GM23338 (cell line): ENCODE measurements around the gene DENND2A.

ENCODE experiments used
- CREB1 ChIP-seq: fragments of 250-450 bp; sonication (Bioruptor Pico); IDR thresholded peaks from 2 replicates; pipeline ENCODE4 v1.5.0; 2020; ENCODE audit warnings: low read depth, mild to moderate bottlenecking, moderate library complexity
- CTCF ChIP-seq, 2 experiments: fragments of 200-600 bp in 1 of 2; sonication (generic) in 1 of 2; conservative IDR thresholded peaks; 2 replicates each; pipeline versions ENCODE4 v1.5.1 to v1.6.1; 2016 to 2017; ENCODE audit warnings: antibody characterized with exemption in 2 of 2, low read depth in 2 of 2, mild to moderate bottlenecking in 2 of 2, moderate library complexity in 1 of 2
- EZH2 ChIP-seq: fragments of 200-600 bp; sonication (generic); IDR thresholded peaks from one replicate; pipeline ENCODE4 v1.8.0; 2017; ENCODE audit warnings: antibody characterized with exemption, mild to moderate bottlenecking, low read depth; ENCODE audit not compliant: unreplicated experiment
- EZH2phosphoT487 ChIP-seq: fragments of 200-600 bp; sonication (generic); IDR thresholded peaks from one replicate; pipeline ENCODE4 v1.8.1; 2018; ENCODE audit warnings: antibody characterized with exemption; ENCODE audit not compliant: unreplicated experiment
- JUNB ChIP-seq: IDR thresholded peaks from one replicate; pipeline ENCODE4 v1.6.1; 2016; ENCODE audit warnings: antibody characterized with exemption; ENCODE audit not compliant: unreplicated experiment
- POLR2AphosphoS5 ChIP-seq: IDR thresholded peaks from 2 replicates; pipeline ENCODE4 v1.6.1; 2016; ENCODE audit warnings: antibody characterized with exemption, low read depth
- ZNF331 ChIP-seq: fragments of 250-450 bp; sonication (Bioruptor Pico); IDR thresholded peaks from 2 replicates; pipeline ENCODE4 v1.5.0; 2020; ENCODE audit warnings: low read depth, mild to moderate bottlenecking, moderate library complexity
- TF ChIP-seq, protein P1 (sequence below): IDR thresholded peaks from one replicate; pipeline ENCODE4 v1.6.1; 2018; ENCODE audit warnings: antibody characterized with exemption; ENCODE audit not compliant: unreplicated experiment

- TF ChIP-seq EZH2phosphoT487 (no peak), CTCF (conservative IDR thresholded peaks at IDR 0.05; ENCODE audit: low read depth in 2 of 2) (no peak), EZH2 (no peak), POLR2AphosphoS5 (no peak), ZNF331 (CRISPR knock-in tag) (no peak), CREB1 (no peak), JUNB (no peak)
- TF ChIP-seq, protein P1, sequence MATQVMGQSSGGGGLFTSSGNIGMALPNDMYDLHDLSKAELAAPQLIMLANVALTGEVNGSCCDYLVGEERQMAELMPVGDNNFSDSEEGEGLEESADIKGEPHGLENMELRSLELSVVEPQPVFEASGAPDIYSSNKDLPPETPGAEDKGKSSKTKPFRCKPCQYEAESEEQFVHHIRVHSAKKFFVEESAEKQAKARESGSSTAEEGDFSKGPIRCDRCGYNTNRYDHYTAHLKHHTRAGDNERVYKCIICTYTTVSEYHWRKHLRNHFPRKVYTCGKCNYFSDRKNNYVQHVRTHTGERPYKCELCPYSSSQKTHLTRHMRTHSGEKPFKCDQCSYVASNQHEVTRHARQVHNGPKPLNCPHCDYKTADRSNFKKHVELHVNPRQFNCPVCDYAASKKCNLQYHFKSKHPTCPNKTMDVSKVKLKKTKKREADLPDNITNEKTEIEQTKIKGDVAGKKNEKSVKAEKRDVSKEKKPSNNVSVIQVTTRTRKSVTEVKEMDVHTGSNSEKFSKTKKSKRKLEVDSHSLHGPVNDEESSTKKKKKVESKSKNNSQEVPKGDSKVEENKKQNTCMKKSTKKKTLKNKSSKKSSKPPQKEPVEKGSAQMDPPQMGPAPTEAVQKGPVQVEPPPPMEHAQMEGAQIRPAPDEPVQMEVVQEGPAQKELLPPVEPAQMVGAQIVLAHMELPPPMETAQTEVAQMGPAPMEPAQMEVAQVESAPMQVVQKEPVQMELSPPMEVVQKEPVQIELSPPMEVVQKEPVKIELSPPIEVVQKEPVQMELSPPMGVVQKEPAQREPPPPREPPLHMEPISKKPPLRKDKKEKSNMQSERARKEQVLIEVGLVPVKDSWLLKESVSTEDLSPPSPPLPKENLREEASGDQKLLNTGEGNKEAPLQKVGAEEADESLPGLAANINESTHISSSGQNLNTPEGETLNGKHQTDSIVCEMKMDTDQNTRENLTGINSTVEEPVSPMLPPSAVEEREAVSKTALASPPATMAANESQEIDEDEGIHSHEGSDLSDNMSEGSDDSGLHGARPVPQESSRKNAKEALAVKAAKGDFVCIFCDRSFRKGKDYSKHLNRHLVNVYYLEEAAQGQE, result no peak
These were observed 121.6 kb downstream of the DENND2A start for GRCh38 chr7:140519007-140519399.
